Measurements from ENCODE around the gene GPR158.

The GPR158 gene

DNA sequence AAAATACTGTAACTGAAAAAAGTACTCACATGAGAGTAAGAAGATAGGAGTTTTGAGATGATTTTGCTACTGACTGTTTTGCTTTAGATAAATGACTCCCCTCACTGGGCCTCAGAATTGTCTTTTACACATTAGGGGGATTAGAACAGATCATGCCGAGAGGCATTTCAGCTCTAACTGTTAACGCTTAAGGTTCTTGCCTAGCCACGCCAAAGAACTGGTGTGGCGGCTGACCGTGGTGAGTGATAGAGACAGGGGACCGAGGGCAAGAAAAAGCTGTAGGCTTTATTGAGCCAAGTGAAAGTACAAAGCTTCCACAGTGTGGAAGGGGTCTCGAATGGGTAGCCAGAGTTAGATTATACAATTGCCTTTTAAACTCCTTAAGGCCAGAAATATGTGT, 390.8 kb downstream of the GPR158 start:
- no peak for DNase-seq (ENCODE audit: low read depth in 2 of 2, low spot score in 1 of 2)

DNA sequence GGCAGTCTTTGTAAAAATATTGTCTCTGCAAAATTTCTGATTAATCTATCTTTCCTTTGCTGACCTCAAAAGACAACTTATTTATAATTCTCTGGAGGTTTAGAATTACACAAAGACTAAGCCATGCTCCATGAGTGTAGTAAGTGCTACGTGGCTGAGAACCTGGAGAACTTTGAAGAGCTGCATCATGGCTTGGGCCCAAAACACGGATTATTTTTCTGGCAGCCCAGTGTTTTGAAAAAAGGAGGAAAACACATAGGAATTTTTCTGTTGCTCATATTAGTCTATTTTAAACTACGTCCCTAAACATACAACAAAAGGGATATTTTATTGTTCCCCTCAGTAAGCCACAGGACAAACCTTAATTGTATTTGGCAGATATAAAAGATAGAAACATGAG, 398.5 kb downstream of the GPR158 start:
- DNase-seq (ENCODE audit: low read depth in 2 of 2, low spot score in 1 of 2): no peak

DNA sequence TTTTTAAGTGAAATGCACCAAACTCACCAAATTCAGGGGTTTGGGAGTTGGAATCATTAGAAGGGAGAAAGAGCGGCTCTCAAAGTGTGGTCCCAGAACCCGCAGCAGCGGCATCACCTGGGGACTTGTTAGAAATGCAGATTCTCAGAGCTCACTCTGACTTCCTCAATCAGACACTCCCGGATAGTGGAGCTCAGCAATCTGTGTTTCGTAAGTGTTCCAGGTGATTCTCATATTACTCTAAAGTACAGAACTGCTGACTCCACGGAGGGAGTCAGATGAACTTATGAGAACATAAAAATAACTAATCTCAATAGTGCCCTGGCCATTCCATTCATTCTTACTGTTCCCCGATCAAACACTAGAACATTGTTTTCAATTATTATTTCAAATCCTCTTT, 400.5 kb downstream of the GPR158 start:
- no peak for DNase-seq (ENCODE audit: low read depth in 2 of 2, low spot score in 1 of 2)

DNA sequence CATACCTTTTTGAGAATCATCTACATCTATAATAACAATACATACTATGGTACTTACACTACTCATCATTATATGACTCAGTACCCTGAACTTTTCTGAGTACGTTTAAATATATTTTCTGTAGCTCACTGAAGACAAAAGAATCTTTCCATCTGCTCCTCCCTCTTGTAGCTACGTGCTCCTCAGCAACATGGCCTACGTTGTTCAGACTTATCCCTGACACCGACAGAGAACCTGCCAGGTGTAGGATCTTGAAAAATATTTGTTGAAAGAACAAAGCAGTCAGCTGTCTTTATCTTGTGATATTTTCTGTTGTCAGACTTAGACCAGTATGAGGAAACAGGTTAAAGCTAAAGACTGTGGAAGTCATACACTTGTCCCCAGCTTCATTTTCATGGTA, 403.3 kb downstream of the GPR158 start:
- DNase-seq (ENCODE audit: low read depth in 2 of 2, low spot score in 1 of 2): no peak

DNA sequence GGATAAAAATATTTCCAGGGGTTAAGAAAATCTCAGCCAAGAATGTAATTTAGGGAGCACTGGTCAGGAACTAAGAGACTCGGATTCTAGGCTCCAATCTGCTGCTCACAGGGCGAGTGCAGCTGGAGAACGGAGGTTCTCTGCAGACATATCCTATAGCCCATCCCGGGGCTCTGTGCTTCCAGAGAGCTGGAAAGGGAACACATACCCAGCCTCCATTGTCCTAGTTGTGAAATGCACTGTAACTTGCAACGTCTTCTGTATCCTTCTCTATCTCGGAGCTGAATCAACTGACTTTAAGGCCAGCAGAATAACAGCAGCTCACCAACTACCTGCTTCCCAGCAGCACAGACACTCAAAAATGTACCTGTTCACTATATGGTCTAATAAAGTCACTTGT, 408.2 kb downstream of the GPR158 start:
- no peak for DNase-seq (ENCODE audit: low read depth in 2 of 2, low spot score in 1 of 2)

DNA sequence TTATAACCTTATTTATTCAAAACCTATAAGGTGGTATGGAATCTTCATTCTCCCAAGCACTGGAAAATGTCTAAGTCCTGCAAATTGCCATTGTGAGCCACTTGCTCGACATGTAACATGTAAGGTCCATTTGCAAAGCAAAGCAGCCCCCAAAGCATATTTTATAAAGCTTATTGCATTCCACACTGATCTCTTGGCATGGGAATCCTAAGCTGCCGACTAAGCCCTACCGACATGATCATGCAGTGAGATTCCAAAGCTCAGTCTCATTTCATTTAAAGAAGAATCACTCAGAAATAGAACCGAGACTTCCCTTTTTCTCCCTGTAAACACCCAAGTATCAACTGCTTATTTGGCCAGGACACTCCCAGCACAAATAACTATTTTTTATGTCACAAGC, 425.9 kb downstream of the GPR158 start:
- no peak for DNase-seq (ENCODE audit: low read depth in 2 of 2, low spot score in 1 of 2)

DNA sequence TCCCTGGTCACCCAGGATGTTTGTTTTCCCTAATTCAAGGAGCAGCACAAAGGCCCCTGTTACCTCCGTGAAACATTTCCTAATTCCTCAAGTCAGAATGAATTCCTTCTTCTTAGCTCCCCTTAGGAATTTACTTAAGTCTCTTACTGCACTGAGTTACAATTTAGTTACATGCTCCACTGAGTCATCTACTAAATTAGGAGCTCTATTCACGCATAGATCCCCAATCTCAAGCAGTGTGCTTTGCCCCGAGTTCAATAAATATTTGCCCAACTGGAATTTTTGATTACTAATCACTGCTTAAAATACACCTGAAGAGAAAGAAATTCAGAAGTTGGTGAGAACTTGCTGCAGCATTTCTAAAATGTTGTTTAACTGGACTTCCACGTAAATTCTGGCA, 429.8 kb downstream of the GPR158 start:
- no peak for DNase-seq (ENCODE audit: low read depth in 2 of 2, low spot score in 1 of 2)

DNA sequence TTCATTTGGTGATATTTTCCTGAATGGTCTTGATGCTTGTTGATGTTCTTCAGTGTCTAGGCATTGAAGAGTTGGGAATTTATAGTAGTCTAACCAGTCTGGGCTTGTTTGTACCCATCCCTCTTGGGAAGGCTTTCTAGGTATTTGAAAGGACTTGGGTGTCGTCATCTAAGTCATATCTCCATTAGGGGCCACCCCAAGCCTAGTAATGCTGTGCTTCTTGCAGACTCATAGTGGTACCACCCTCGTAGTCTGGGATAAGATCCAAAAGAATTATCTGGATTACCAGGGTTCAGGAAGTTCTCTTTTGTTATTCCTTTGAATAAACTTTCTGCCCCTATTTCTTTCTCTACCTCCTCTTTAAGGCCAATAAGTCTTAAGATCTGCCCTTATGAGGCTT, 439.9 kb downstream of the GPR158 start:
- no peak for DNase-seq (ENCODE audit: low read depth in 2 of 2, low spot score in 1 of 2)

DNA sequence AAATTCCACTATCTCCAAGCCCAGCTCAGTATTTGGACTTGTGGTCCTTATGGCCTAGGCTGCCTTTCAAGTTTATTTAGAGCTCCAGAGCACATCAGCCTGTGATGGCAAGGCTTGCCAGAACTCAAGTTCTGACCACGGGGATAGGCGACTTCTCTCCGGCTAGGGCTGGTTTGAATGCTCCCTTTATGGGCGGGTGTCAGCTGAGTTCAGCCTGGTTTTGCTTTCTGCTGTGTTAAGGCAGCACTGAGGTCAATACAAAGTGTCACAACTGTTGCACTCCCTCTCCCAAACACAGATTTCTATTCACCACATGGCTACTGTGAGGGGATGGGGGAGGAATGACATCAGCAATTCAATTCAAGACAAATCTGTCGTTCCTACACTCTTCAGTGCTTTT, 441.1 kb downstream of the GPR158 start:
- no peak for DNase-seq (ENCODE audit: low read depth in 2 of 2, low spot score in 1 of 2)

DNA sequence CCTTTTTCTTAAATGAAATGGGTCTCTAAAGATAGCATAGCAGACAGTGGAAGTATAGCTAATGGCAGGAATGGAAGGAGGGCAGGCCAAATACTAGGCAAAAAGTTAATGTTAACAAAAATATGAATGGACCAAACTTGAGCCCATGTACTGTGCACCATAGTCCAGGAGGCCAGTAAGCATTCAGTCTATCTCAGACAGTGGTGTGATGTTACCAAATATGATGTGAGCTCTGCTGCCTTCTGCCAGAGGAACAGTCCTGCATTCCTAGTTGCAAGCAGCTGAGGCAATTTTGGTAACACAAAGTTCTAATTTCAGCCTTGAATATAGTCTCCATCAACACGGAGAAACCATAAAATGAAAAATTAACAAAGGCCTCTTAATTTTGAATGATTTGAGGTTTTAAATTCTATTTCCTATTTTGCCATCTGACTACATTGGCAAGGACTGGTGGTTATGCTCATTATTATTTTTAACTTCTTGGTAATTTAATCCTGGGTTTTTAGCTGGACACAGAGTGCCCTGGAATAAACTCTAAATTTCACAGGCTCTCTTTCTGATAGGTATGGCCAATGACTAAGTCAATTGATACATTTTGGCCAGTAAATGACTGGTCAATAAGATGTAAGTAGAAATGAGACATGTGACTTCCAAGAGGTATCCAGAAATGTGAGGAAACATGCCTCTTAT, 442.2 kb downstream of the GPR158 start:
- DNase-seq (ENCODE audit: low read depth in 2 of 2, low spot score in 1 of 2): no peak

DNA sequence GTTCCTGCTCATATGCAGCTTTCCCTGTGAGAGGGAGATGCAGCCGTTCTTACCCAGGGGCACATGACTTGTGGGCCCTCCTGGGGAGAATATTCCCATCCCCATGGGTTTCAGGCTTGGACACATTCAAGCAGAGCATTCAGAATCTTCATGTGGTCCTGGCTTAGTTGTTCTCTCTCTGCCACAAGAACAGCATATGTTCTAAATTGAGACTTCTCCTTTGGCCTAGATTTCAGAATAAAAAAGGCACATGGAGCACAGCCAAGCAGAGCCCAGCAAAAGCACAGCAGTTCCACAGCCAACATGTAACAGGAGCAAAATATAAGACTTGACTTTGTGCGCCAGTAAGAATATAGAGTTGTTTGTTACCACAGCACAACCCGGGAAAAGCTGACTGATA, 452.8 kb downstream of the GPR158 start:
- no peak for DNase-seq (ENCODE audit: low read depth in 2 of 2, low spot score in 1 of 2)

DNA sequence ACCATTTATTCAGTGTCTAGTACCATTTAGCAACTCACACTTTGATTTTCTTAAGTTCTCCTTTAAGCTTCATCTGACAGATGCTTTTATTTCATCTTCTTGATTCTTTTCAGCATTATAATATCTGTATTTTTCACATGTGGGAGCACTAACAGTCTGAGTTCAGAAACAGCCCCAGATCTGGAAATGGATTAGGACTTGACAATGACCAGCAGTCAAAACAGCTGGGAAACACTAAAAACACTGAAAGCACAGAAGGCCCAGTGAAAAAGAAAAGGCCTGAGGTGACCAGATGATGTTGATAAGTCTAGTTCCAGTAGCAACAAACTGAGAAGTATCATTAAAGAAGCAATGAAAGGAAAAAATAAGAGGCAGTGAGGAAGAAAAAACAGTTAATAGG, 454.5 kb downstream of the GPR158 start:
- no peak for DNase-seq (ENCODE audit: low read depth in 2 of 2, low spot score in 1 of 2)

DNA sequence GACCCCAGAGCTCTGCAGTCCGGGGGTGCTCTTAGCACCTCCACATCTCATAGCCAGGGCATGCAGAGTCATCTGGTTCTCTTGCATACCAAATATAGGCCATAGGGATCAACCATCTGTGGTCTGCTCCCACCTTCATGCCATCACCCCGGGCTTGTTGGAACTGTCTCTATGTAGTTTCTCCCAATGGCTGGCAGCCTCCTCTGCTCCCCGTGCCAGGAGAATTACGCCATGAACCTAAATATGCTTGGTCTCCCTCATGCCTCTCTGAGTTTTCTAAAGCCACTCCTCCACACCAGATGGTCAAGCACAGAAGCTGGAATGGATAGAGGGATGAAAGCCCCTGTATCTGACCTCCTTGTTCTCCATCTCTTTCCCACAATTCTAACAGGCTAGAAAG, 456.7 kb downstream of the GPR158 start:
- DNase-seq (ENCODE audit: low read depth in 2 of 2, low spot score in 1 of 2): no peak

DNA sequence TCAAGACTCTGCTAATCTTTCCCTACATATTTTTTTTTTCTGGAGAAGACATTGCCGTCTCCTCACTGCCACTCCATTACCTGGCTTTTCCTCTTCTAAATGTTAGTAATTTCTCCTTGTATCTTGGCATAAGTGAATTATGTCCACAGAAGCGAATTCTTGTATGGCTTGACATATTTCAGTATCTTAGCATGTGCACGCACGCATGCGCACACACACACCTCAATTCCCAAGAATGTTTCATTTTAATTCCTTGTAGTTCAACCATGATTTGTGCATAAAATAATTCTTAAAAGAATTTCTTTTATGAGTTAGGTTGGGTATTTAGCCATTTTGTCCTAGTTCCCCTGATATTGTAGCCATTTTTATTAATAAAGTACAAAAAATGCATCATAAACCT, 458.0 kb downstream of the GPR158 start:
- no peak for DNase-seq (ENCODE audit: low read depth in 2 of 2, low spot score in 1 of 2)

DNA sequence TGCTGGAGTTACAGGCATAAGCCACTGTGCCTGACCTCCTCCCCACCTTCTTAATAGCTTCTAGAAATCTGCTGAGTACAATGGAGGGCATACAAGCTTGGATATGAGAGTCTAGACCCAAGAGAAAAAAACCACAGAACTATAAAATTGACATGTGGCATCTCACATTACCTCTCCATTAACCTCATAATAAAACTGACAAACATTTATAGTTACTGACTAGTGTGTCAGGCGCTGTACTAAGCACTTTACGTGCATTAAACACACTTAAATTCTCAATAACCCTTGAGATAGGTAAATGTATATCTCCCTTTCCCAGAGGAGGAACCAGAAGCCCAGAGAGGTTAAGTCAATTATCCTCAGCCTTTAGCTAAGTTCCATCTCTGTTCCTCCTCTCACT, 458.7 kb downstream of the GPR158 start:
- no peak for DNase-seq (ENCODE audit: low read depth in 2 of 2, low spot score in 1 of 2)

DNA sequence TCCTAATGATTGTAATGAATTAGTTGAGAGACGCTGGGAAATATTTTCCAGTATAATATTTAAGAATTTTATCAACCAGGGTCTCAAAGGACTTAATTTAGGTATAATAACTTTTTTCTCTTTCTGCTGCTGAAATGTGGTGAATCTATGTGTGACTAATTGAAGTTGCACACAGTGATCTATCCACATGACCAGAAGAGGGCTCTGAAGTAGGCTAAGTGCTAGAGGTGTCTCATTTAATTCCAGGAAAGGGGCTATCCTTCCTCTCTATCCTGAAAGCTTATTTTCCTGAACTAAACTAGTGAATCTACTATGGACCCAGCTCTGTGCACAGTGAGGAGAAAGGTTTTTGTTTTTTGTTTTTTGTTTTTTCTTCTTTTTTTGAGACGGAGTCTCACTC, 464.8 kb downstream of the GPR158 start:
- DNase-seq (ENCODE audit: low read depth in 2 of 2, low spot score in 1 of 2): no peak

DNA sequence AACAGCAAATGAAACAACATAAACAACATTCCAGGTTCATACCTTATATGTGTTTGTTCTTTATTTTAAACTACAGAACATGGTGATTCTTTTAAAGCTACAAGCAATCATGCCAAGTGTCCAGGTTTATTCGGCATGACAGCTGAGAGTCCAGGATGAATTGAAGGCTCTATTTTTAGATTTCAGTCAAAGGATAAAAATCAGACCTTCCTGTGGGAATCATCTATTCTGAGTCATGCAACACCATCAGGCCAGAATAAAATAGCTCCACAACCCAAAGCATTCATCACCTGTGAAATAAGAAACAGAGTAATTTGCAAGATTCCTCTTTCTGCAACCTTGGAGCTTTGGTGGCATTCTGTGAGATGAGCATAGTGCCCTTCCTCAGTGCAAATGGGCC, 466.8 kb downstream of the GPR158 start:
- DNase-seq (ENCODE audit: low read depth in 2 of 2, low spot score in 1 of 2): no peak

DNA sequence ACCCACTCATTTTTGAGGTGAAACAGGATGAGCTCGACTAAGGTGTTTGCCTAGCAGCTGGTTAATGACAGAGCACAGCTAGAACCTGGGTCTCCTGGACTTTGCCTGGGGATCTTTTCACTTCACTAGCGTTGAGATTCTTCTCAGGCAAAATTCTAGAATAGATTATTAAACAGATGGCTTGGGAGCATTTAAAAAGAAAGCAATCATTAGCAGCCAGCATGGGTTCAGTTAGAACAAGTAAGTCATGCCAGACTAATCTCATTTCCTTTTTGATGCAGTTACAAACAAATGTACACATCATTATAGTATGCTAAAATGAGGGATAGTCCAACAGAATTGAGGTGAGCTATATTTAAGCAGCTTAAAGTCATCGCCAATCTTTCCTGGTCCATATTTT, 467.9 kb downstream of the GPR158 start:
- no peak for DNase-seq (ENCODE audit: low read depth in 2 of 2, low spot score in 1 of 2)

DNA sequence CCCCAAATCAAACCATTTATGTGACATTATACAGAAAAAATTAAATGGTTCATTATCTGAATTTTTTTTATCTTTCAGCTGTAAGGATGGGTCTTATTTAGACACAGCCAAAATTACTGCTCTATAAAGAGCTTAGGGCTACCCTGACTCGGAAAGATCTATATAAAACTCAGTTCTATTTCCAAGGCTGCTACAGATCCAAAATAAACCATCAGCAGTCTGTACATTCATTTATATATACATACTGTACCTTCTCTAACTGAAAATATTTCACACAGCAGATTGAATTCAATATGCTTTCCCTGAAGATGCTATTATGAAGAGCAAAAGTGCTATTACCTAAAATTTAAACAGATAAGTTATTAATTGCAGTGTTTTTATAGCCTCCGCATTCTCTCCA, 471.6 kb downstream of the GPR158 start:
- DNase-seq (ENCODE audit: low read depth in 2 of 2, low spot score in 1 of 2): no peak

DNA sequence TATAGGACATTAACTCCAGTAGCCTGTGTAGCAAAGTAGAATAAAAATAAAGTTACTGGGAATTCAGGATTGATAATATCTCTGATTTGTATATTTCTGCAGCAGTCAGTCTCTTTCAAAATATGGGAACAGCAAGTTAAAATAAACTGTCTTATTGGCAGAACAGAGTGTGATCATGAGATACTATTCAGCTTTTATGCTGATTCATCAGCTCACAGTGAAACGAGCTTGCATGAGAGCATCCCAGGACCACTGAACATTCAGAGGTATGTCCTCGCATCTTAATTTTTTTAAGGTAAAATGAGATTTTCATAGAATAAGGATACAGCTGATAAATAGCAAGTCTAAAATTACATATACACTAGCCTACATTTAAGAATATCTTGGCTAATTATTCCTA, 476.7 kb downstream of the GPR158 start:
- DNase-seq (ENCODE audit: low read depth in 2 of 2, low spot score in 1 of 2): no peak
